IPS-15b (cell line): ENCODE measurements around the gene JAK2.
"Not testable (repeated sequence)": the region's sequence is repeated elsewhere in the genome, so short reads cannot be mapped to it uniquely, and the experiment has no call there.

Source experiments
- H3K27me3 ChIP-seq: one replicate; pipeline ENCODE4 v1.6.1; 2013; ENCODE audit warnings: low read length; ENCODE audit not compliant: control insufficient read depth, insufficient read depth
- H3K36me3 ChIP-seq: one replicate; pipeline ENCODE4 v1.6.1; 2013; ENCODE audit warnings: low read length; ENCODE audit not compliant: control insufficient read depth, insufficient read depth
- H3K4me1 ChIP-seq: one replicate; pipeline ENCODE4 v1.6.1; 2013; ENCODE audit warnings: mild to moderate bottlenecking, low read length; ENCODE audit not compliant: control insufficient read depth, insufficient read depth
- H3K4me3 ChIP-seq: one replicate; pipeline ENCODE4 v1.5.1; 2013; ENCODE audit warnings: low read depth, low read length
- H3K9ac ChIP-seq: one replicate; pipeline ENCODE4 v1.6.1; 2013; ENCODE audit warnings: low read depth, mild to moderate bottlenecking, low read length
- H3K9me3 ChIP-seq: one replicate; pipeline ENCODE4 v1.6.1; 2013; ENCODE audit warnings: mild to moderate bottlenecking, low read length; ENCODE audit not compliant: control insufficient read depth, insufficient read depth

JAK2 gene

GRCh38 chr9:5052838-5053237 lies 67.8 kb downstream of the JAK2 start:
- Histone ChIP-seq H3K9me3 (no peaks in the 10 kb centered on the region), H3K4me3 (no peak overlapping the region), H3K36me3 (no peaks in the 10 kb centered on the region), H3K4me1 (no peaks in the 10 kb centered on the region), H3K9ac (no peak overlapping the region), H3K27me3 (no peaks in the 10 kb centered on the region)

GRCh38 chr9:5062631-5063030 lies 77.6 kb downstream of the JAK2 start:
- no peaks in the 10 kb centered on the region for H3K36me3 ChIP-seq
- no peaks in the 10 kb centered on the region for H3K4me1 ChIP-seq
- H3K9ac ChIP-seq = no peak overlapping the region
- H3K4me3 ChIP-seq = no peak overlapping the region
- no peaks in the 10 kb centered on the region for H3K27me3 ChIP-seq
- H3K9me3 ChIP-seq = no peaks in the 10 kb centered on the region

- H3K9ac ChIP-seq = no peak overlapping the region
- H3K9me3 ChIP-seq = no peaks in the 10 kb centered on the region
- H3K27me3 ChIP-seq = no peaks in the 10 kb centered on the region
- no peaks in the 10 kb centered on the region for H3K4me1 ChIP-seq
- H3K4me3 ChIP-seq = no peak overlapping the region
- no peaks in the 10 kb centered on the region for H3K36me3 ChIP-seq
These were observed 87.8 kb downstream of the JAK2 start for GRCh38 chr9:5072871-5073270.

DNA sequence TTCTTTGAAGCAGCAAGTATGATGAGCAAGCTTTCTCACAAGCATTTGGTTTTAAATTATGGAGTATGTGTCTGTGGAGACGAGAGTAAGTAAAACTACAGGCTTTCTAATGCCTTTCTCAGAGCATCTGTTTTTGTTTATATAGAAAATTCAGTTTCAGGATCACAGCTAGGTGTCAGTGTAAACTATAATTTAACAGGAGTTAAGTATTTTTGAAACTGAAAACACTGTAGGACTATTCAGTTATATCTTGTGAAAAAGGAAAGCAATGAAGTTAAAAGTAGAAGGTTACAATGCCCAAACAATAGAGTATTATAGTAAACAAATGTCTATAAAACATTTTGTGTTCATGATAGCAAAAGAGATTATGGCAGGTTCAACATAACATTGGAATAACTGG lies 88.6 kb downstream of the JAK2 start:
- Histone ChIP-seq H3K9me3 (no peaks in the 10 kb centered on the region), H3K36me3 (no peaks in the 10 kb centered on the region), H3K4me1 (no peaks in the 10 kb centered on the region), H3K4me3 (no peak overlapping the region), H3K27me3 (no peaks in the 10 kb centered on the region), H3K9ac (no peak overlapping the region)

DNA sequence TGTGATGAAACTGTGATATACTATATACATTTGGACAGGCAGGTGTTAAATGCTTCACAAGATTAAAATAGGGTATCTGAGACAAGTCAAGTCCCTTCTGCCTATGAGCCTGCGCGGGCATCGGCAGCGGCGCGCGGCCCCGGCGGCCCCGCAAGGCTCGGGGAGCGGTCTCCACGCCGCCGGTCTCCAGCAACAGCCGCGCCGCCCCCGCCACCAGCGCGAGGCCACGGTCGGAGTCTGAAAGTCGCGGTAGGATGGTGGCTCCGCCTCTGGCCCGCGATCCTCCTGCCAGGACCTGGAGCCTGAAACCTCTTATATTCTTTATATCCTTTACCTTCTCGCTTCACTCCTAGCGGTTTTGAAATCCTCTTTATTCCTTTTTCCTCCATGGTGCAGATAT lies 100.9 kb downstream of the JAK2 start:
- Histone ChIP-seq H3K4me3 (no peak overlapping the region), H3K9me3 (no peaks in the 10 kb centered on the region), H3K9ac (no peak overlapping the region), H3K27me3 (no peaks in the 10 kb centered on the region), H3K4me1 (no peaks in the 10 kb centered on the region), H3K36me3 (no peaks in the 10 kb centered on the region)

DNA sequence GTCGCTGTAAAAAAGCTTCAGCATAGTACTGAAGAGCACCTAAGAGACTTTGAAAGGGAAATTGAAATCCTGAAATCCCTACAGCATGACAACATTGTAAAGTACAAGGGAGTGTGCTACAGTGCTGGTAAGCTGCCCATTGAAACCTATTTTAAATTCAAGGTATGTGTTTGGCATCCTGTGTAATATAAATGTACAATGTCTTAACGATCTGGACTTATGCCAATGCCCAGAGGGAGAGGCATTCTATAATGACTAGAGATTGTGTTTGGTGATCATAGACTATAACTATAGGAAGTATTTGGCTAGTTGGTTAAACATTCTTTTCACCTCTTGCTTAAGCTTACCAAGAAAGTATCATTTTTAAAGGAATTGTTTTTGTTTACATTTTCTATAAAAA lies 104.7 kb downstream of the JAK2 start:
- Histone ChIP-seq H3K36me3 (no peaks in the 10 kb centered on the region), H3K9ac (no peak overlapping the region), H3K9me3 (no peaks in the 10 kb centered on the region), H3K27me3 (no peaks in the 10 kb centered on the region), H3K4me3 (no peak overlapping the region), H3K4me1 (no peaks in the 10 kb centered on the region)

GRCh38 chr9:5095795-5096194 lies 110.7 kb downstream of the JAK2 start:
- Histone ChIP-seq H3K27me3 (no peaks in the 10 kb centered on the region), H3K9ac (no peak overlapping the region), H3K36me3 (no peaks in the 10 kb centered on the region), H3K4me1 (no peaks in the 10 kb centered on the region), H3K9me3 (peaks cover under 1% of the 10 kb centered on the region), H3K4me3 (no peak overlapping the region)

DNA sequence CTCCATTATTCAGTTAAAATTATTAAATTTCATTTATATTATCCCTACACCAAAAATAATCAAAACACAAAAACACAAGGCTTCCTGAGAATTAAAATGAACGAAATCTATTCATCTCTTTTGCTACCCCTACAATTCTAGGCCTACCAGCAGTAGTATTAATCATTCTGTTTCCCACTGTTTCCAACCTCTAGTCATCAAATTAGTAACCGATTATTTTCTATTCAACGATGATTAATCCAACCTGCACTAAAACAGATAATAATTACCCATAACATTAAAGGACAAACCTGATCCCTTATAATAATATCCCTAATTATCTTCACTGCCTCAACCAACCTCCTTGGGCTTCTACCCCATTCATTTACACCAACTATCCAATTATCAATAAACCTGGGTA lies 114.4 kb downstream of the JAK2 start:
- Histone ChIP-seq H3K27me3 (no peaks in the 10 kb centered on the region), H3K4me3 (no peak overlapping the region), H3K9me3 (peaks cover 2% of the 10 kb centered on the region), H3K4me1 (no peaks in the 10 kb centered on the region), H3K9ac (no peak overlapping the region), H3K36me3 (no peaks in the 10 kb centered on the region)

DNA sequence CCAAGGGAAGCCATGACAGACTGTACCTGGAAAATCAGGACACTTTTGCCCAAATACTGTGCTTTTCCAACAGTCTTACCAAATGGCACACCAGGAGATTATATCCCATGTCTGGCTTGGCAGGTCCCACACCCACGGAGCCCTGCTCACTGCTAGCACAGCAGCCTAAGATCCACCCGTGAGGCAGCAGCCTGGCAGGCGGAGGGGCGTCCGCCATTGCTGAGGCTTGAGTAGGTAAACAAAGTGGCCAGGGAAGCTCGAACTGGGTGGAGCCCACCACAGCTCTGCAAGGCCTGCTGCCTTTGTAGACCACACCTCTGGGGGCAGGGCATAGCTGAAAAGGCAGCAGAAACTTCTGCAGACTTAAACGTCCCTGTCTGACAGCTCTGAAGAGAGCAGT lies 116.1 kb downstream of the JAK2 start:
- not testable (repeated sequence) for H3K9ac ChIP-seq, H3K4me3 ChIP-seq, H3K4me1 ChIP-seq, H3K9me3 ChIP-seq, H3K27me3 ChIP-seq, H3K36me3 ChIP-seq

GRCh38 chr9:5106517-5106916 lies 121.4 kb downstream of the JAK2 start:
- H3K9me3 ChIP-seq, H3K4me3 ChIP-seq, H3K27me3 ChIP-seq, H3K9ac ChIP-seq, H3K4me1 ChIP-seq, H3K36me3 ChIP-seq: not testable (repeated sequence)

- no peaks in the 10 kb centered on the region for H3K27me3 ChIP-seq
- no peak overlapping the region for H3K9ac ChIP-seq
- H3K4me1 ChIP-seq = no peaks in the 10 kb centered on the region
- peaks cover 17% of the 10 kb centered on the region for H3K36me3 ChIP-seq
- no peaks in the 10 kb centered on the region for H3K9me3 ChIP-seq
- no peak overlapping the region for H3K4me3 ChIP-seq
These were observed 126.0 kb downstream of the JAK2 start for GRCh38 chr9:5110867-5111681.

- Histone ChIP-seq H3K36me3 (peaks cover 17% of the 10 kb centered on the region), H3K4me3 (no peak overlapping the region), H3K27me3 (no peaks in the 10 kb centered on the region), H3K4me1 (no peaks in the 10 kb centered on the region), H3K9ac (no peak overlapping the region), H3K9me3 (no peaks in the 10 kb centered on the region)
These were observed 126.6 kb downstream of the JAK2 start for GRCh38 chr9:5111696-5112095.
